HepG2 (cell line): ENCODE data around the gene HSPA4L.

ENCODE experiments used
- ATRX ChIP-seq: sonication (generic); formaldehyde crosslinking; IDR thresholded peaks from 2 replicates; pipeline ENCODE4 v1.4.0; 2020; ENCODE audit warnings: missing genetic modification reagents, borderline replicate concordance
- BCL3 ChIP-seq: sonication (generic); formaldehyde crosslinking; IDR thresholded peaks from 2 replicates; pipeline ENCODE4 v1.5.1; 2020; ENCODE audit warnings: mild to moderate bottlenecking, missing genetic modification reagents, moderate library complexity
- CTCF ChIP-seq: sonication (generic); formaldehyde crosslinking; IDR thresholded peaks from 2 replicates; pipeline ENCODE4 v1.5.0; 2020; ENCODE audit warnings: mild to moderate bottlenecking, missing genetic modification reagents, moderate library complexity
- FOXJ3 ChIP-seq: sonication (generic); formaldehyde crosslinking; IDR thresholded peaks from 2 replicates; pipeline ENCODE4 v1.4.0; 2020; ENCODE audit warnings: missing genetic modification reagents, mild to moderate bottlenecking, borderline replicate concordance
- MYC ChIP-seq: sonication (generic); formaldehyde crosslinking; IDR thresholded peaks from 2 replicates; pipeline ENCODE4 v1.9.0; 2021; ENCODE audit warnings: missing genetic modification reagents, borderline replicate concordance
- RARA ChIP-seq: IDR thresholded peaks from 2 replicates; pipeline ENCODE4 v1.6.1; 2016; ENCODE audit warnings: missing genetic modification reagents, missing compliant biosample characterization
- RBM39 ChIP-seq: fragments of 200-400 bp; formaldehyde crosslinking; IDR thresholded peaks from one replicate; pipeline ENCODE4 v1.6.1; 2018; ENCODE audit warnings: antibody characterized with exemption, mild to moderate bottlenecking, low read depth, low read length; ENCODE audit not compliant: poor library complexity, severe bottlenecking
- RFX1 ChIP-seq: fragments of 450-650 bp; IDR thresholded peaks from 2 replicates; pipeline ENCODE4 v1.6.1; 2017
- SALL2 ChIP-seq: sonication (generic); formaldehyde crosslinking; IDR thresholded peaks from 2 replicates; pipeline ENCODE4 v1.8.1; 2023; ENCODE audit warnings: mild to moderate bottlenecking, missing genetic modification reagents, inconsistent platforms
- ZBTB8A ChIP-seq: sonication (generic); formaldehyde crosslinking; IDR thresholded peaks from 2 replicates; pipeline ENCODE4 v1.4.0; 2020; ENCODE audit warnings: mild to moderate bottlenecking, low read depth, missing genetic modification reagents, borderline replicate concordance
- ZNF18 ChIP-seq: sonication (generic); formaldehyde crosslinking; IDR thresholded peaks from 2 replicates; pipeline ENCODE4 v1.8.0; 2022; ENCODE audit warnings: mild to moderate bottlenecking, missing genetic modification reagents; ENCODE audit not compliant: insufficient replicate concordance
- ZNF383 ChIP-seq: sonication (generic); formaldehyde crosslinking; IDR thresholded peaks from 2 replicates; pipeline ENCODE4 v1.4.0; 2020; ENCODE audit warnings: missing genetic modification reagents, mild to moderate bottlenecking, borderline replicate concordance
- ZNF704 ChIP-seq: sonication (generic); formaldehyde crosslinking; IDR thresholded peaks from 2 replicates; pipeline ENCODE4 v1.8.1; 2023; ENCODE audit warnings: mild to moderate bottlenecking, inconsistent platforms, moderate library complexity, missing genetic modification reagents, borderline replicate concordance
- ZNF749 ChIP-seq: sonication (generic); formaldehyde crosslinking; IDR thresholded peaks from 2 replicates; pipeline ENCODE4 v1.8.0; 2022; ENCODE audit warnings: mild to moderate bottlenecking, missing genetic modification reagents, moderate library complexity, borderline replicate concordance

- no peak for TF ChIP-seq FOXJ3 (CRISPR knock-in tag)
- no peak for TF ChIP-seq RBM39
- TF ChIP-seq RFX1 = no peak
- no peak for TF ChIP-seq ATRX (CRISPR knock-in tag)
- TF ChIP-seq ZNF704 = no peak
- no peak for TF ChIP-seq SALL2 (CRISPR knock-in tag)
- no peak for TF ChIP-seq ZNF749 (CRISPR knock-in tag)
- TF ChIP-seq ZNF383 (CRISPR knock-in tag) = no peak
- TF ChIP-seq CTCF = no peak
- no peak for TF ChIP-seq MYC (CRISPR knock-in tag)
- TF ChIP-seq RARA (CRISPR knock-in tag) = no peak
- TF ChIP-seq ZBTB8A (CRISPR knock-in tag) = no peak
- TF ChIP-seq BCL3 = no peak
- no peak for TF ChIP-seq ZNF18 (CRISPR knock-in tag)
Observed at GRCh38 chr4:127737295-127737694, 44.8 kb upstream of the HSPA4L start.
